Thyroid gland (tissue), 4 donors: ENCODE measurements around the gene ANKRD29. TPM values are rescaled to one million over a fixed set of nuclear protein-coding genes. Genes with fewer than 3 reads are reported as not detected.

Experiments
- DNase-seq, 2 donors: peaks; one replicate each; pipeline ENCODE4 v3.0.0-alpha.2; 2019
- H3K27ac ChIP-seq, 3 donors: fragments of 200-600 bp; sonication (generic); 1 replicate in 2 of 3; 2 replicates in 1 of 3; pipeline ENCODE4 v1.5.1; 2016 to 2019; ENCODE audit warnings: mild to moderate bottlenecking in 1 of 3, moderate library complexity in 1 of 3
- H3K27me3 ChIP-seq: fragments of 200-600 bp; sonication (generic); one replicate; pipeline ENCODE4 v1.5.1; 2019
- H3K36me3 ChIP-seq, 2 donors: fragments of 200-600 bp; sonication (generic); one replicate each; pipeline ENCODE4 v1.5.1; 2016 to 2019
- H3K4me1 ChIP-seq, 2 donors: fragments of 200-600 bp; sonication (generic); one replicate each; pipeline ENCODE4 v1.5.1; 2017 to 2019
- H3K4me3 ChIP-seq, 3 donors: fragments of 200-600 bp; sonication (generic); replicated peaks in 1 of 3; 1 replicate in 2 of 3; 2 replicates in 1 of 3; pipeline ENCODE4 v1.5.1; 2016; ENCODE audit warnings: mild to moderate bottlenecking in 1 of 3
- H3K9me3 ChIP-seq: fragments of 200-600 bp; sonication (generic); one replicate; pipeline ENCODE4 v1.5.1; 2017
- POLR2A ChIP-seq, 2 donors: fragments of 450-650 bp; IDR thresholded peaks; one replicate each; pipeline ENCODE4 v1.6.1; 2017; ENCODE audit warnings: antibody characterized with exemption in 2 of 2, mild to moderate bottlenecking in 2 of 2, moderate library complexity in 1 of 2
- WGBS, 2 donors: methylation state at CpG; one replicate each; pipeline ENCODE4 v1.1.5; 2017; 5-methylcytosine and 5-hydroxymethylcytosine counted together
- intact Hi-C: fragments of 100-400 bp; cut with DNase I; formaldehyde crosslinking; loops from one replicate; pipeline ENCODE4 v1.15.1; 2023
- total RNA-seq, 4 donors: library from RNA; depleted of rRNA; stranded (reverse); fragments of >200 nt; gene quantifications; one replicate each; pipeline ENCODE4 v1.2.3, GENCODE V29; 2016
- TF ChIP-seq, protein P1 (sequence below), 6 experiments: fragments of 200-600 bp in 3 of 6; fragments of 450-650 bp in 3 of 6; sonication (generic) in 3 of 6; IDR thresholded peaks; one replicate each; pipeline ENCODE4 v1.5.1; 2016 to 2019; ENCODE audit warnings: antibody characterized with exemption in 6 of 6, mild to moderate bottlenecking in 2 of 6, inconsistent platforms in 1 of 6, moderate library complexity in 1 of 6

Gene ANKRD29
- total RNA-seq, 4 donors from 2014 or later, result 3.4 to 6.1 (median 4.5) TPM

- Histone ChIP-seq H3K27ac (no peak overlapping the region), H3K4me3 (no peak overlapping the region)
Measured at GRCh38 chr18:23573020-23573419, 89.7 kb downstream of the ANKRD29 start.

GRCh38 chr18:23572570-23572969 lies 90.1 kb downstream of the ANKRD29 start:
- intact Hi-C loops, result no loop called here
- H3K36me3 ChIP-seq, result peaks cover 7 to 9% of the 10 kb centered on the region in 2 donors
- TF ChIP-seq, protein P1, sequence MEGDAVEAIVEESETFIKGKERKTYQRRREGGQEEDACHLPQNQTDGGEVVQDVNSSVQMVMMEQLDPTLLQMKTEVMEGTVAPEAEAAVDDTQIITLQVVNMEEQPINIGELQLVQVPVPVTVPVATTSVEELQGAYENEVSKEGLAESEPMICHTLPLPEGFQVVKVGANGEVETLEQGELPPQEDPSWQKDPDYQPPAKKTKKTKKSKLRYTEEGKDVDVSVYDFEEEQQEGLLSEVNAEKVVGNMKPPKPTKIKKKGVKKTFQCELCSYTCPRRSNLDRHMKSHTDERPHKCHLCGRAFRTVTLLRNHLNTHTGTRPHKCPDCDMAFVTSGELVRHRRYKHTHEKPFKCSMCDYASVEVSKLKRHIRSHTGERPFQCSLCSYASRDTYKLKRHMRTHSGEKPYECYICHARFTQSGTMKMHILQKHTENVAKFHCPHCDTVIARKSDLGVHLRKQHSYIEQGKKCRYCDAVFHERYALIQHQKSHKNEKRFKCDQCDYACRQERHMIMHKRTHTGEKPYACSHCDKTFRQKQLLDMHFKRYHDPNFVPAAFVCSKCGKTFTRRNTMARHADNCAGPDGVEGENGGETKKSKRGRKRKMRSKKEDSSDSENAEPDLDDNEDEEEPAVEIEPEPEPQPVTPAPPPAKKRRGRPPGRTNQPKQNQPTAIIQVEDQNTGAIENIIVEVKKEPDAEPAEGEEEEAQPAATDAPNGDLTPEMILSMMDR (IDR thresholded peaks at IDR 0.05), result no peak
- TF ChIP-seq POLR2A (IDR thresholded peaks at IDR 0.05), result no peak
- no peaks in the 10 kb centered on the region for H3K27me3 ChIP-seq
- DNase-seq, result no peak
- no peaks in the 10 kb centered on the region for H3K9me3 ChIP-seq
- no peak overlapping the region for H3K4me3 ChIP-seq
- WGBS, 2 donors, result 85 to 87% methylated on average over 5 of the region's 5 CpGs
- no peak overlapping the region for H3K27ac ChIP-seq
- H3K4me1 ChIP-seq, result peaks cover 5 to 10% of the 10 kb centered on the region in 2 donors

More at GRCh38 chr18:23573020-23573419, 89.7 kb downstream of the ANKRD29 start:
- Histone ChIP-seq H3K36me3 (peaks cover 5 to 7% of the 10 kb centered on the region in 2 donors), H3K27me3 (no peaks in the 10 kb centered on the region), H3K9me3 (no peaks in the 10 kb centered on the region), H3K4me1 (peaks cover 5 to 10% of the 10 kb centered on the region in 2 donors)
- WGBS, 2 donors, result 92 to 93% methylated on average over 4 of the region's 4 CpGs
- intact Hi-C loops, result no loop called here
- no peak for DNase-seq
- TF ChIP-seq, protein P1 (IDR thresholded peaks at IDR 0.05), result no peak
- TF ChIP-seq POLR2A (IDR thresholded peaks at IDR 0.05), result no peak

- WGBS, 2 donors, result 88 to 92% methylated on average over 2 of the region's 2 CpGs
- intact Hi-C loops, result no loop called here
- no peaks in the 10 kb centered on the region for H3K9me3 ChIP-seq
- peaks cover 9 to 12% of the 10 kb centered on the region in 2 donors for H3K36me3 ChIP-seq
- no peak for DNase-seq
- no peak overlapping the region for H3K4me3 ChIP-seq
- no peaks in the 10 kb centered on the region for H3K27me3 ChIP-seq
- TF ChIP-seq, protein P1 (IDR thresholded peaks at IDR 0.05), result no peak
- no peak for TF ChIP-seq POLR2A (IDR thresholded peaks at IDR 0.05)
- no peak overlapping the region for H3K27ac ChIP-seq
- peaks cover 5 to 10% of the 10 kb centered on the region in 2 donors for H3K4me1 ChIP-seq
Measured at GRCh38 chr18:23572012-23572411, 90.7 kb downstream of the ANKRD29 start.

GRCh38 chr18:23570912-23571504 lies 91.7 kb downstream of the ANKRD29 start:
- intact Hi-C loops, result no loop called here
- no peaks in the 10 kb centered on the region for H3K27me3 ChIP-seq
- no peak overlapping the region for H3K4me3 ChIP-seq
- H3K27ac ChIP-seq, result no peak overlapping the region
- peaks cover 9 to 13% of the 10 kb centered on the region in 2 donors for H3K36me3 ChIP-seq
- TF ChIP-seq POLR2A (IDR thresholded peaks at IDR 0.05), result no peak
- TF ChIP-seq, protein P1 (IDR thresholded peaks at IDR 0.05), result no peak
- DNase-seq, result no peak
- WGBS, 2 donors, result 73 to 97% methylated on average over 3 of the region's 3 CpGs
- H3K9me3 ChIP-seq, result no peaks in the 10 kb centered on the region
- peaks cover 5 to 10% of the 10 kb centered on the region in 2 donors for H3K4me1 ChIP-seq

DNA sequence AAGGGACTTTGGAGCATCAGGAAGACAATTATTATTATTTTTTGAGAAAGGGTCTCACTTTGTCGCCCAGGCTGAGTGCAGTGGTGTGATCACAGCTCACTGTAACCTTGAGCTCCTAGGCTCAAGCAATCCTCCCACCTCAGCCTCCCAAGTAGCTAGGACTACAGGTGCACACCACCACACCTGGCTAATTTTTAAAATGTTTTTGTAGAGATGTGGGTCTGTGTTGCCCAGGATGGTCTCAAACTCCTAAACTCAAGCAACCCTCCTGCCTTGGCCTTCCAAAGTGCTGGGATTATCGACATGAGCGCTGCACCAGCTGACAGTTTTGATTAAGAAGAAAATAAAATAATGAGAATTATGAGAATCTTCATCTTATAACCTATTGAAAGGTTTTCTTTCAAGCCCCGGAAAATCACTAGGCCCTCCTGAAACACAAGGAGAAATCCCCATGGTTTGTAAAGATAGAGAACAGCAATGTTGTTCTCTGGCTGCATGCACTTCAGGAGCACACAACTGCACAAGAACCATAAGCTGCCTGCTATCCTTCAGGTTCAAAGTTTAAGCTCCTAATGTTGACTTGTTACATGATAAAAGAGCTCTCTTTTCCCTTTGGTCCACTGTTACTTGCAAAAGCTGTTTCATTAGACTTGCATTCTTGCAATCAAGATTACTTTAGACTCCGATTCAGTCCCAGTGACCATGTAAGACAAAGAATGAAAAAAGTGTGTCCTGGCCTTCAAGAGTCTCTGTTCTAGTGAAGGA lies 93.2 kb downstream of the ANKRD29 start:
- WGBS, 2 donors, result 98 to 100% methylated on average over 5 of the region's 5 CpGs
- Histone ChIP-seq H3K4me1 (peaks cover 5% of the 10 kb centered on the region in 2 donors), H3K27me3 (no peaks in the 10 kb centered on the region), H3K9me3 (no peaks in the 10 kb centered on the region), H3K4me3 (no peak overlapping the region), H3K27ac (no peak overlapping the region), H3K36me3 (peaks cover 9 to 13% of the 10 kb centered on the region in 2 donors)
- no peak for TF ChIP-seq POLR2A (IDR thresholded peaks at IDR 0.05)
- TF ChIP-seq, protein P1 (IDR thresholded peaks at IDR 0.05), result no peak
- intact Hi-C loops, result no loop called here
- DNase-seq, result no peak
